ENCODE measurements around the gene ZCRB1. TPM values are rescaled to one million over a fixed set of nuclear protein-coding genes. Genes with fewer than 3 reads are reported as not detected.

The ZCRB1 gene
- total RNA-seq, 2 experiments from 2014 or later = 77.0 to 81.3 TPM

- no peak for TF ChIP-seq CTCF (IDR thresholded peaks at IDR 0.05)
- ChIA-PET POLR2A (interaction anchor here (0.6 kb wide), 1 partner anchor 262 kb away, joined by 3 read pairs; no protein-coding TSS in a partner anchor), CTCF (interaction anchor here (1.6 kb wide), 1 partner anchor 342 kb away, joined by 3 read pairs; no protein-coding TSS in a partner anchor)
- no peaks in the 10 kb centered on the region for H3K27me3 Mint-ChIP-seq
- no peaks in the 10 kb centered on the region for H3K9me3 Mint-ChIP-seq
- no peak overlapping the region for H3K4me3 Mint-ChIP-seq
- intact Hi-C loops (cut with micrococcal nuclease) = no loop called here
- H3K36me3 Mint-ChIP-seq (ENCODE audit: low read depth) = peaks cover 25% of the 10 kb centered on the region
- ATAC-seq = no peak
- no peak for DNase-seq
- peaks cover 34% of the 10 kb centered on the region for H3K4me1 Mint-ChIP-seq (ENCODE audit: low read depth)
- H3K27ac Mint-ChIP-seq = no peak overlapping the region
These were observed 39.6 kb upstream of the ZCRB1 start for GRCh38 chr12:42365486-42365885.

- H3K4me3 Mint-ChIP-seq = no peak overlapping the region
- ChIA-PET CTCF (interaction anchor here (1.6 kb wide), 1 partner anchor 341 kb away, joined by 3 read pairs; no protein-coding TSS in a partner anchor), POLR2A (no interaction called here)
- no peak for ATAC-seq
- no peaks in the 10 kb centered on the region for H3K27me3 Mint-ChIP-seq
- intact Hi-C loops (cut with micrococcal nuclease) = no loop called here
- TF ChIP-seq CTCF (IDR thresholded peaks at IDR 0.05) = no peak
- no peak for DNase-seq
- no peak overlapping the region for H3K27ac Mint-ChIP-seq
- peaks cover 39% of the 10 kb centered on the region for H3K4me1 Mint-ChIP-seq (ENCODE audit: low read depth)
- H3K9me3 Mint-ChIP-seq = peaks cover 1% of the 10 kb centered on the region
- peaks cover 29% of the 10 kb centered on the region for H3K36me3 Mint-ChIP-seq (ENCODE audit: low read depth)
These were observed 38.8 kb upstream of the ZCRB1 start for GRCh38 chr12:42364692-42365091.

GRCh38 chr12:42362647-42363260, 36.9 kb upstream of the ZCRB1 start:
- TF ChIP-seq CTCF (IDR thresholded peaks at IDR 0.05) = no peak
- intact Hi-C loops (cut with micrococcal nuclease) = no loop called here
- peaks cover 44% of the 10 kb centered on the region for H3K4me1 Mint-ChIP-seq (ENCODE audit: low read depth)

DNA sequence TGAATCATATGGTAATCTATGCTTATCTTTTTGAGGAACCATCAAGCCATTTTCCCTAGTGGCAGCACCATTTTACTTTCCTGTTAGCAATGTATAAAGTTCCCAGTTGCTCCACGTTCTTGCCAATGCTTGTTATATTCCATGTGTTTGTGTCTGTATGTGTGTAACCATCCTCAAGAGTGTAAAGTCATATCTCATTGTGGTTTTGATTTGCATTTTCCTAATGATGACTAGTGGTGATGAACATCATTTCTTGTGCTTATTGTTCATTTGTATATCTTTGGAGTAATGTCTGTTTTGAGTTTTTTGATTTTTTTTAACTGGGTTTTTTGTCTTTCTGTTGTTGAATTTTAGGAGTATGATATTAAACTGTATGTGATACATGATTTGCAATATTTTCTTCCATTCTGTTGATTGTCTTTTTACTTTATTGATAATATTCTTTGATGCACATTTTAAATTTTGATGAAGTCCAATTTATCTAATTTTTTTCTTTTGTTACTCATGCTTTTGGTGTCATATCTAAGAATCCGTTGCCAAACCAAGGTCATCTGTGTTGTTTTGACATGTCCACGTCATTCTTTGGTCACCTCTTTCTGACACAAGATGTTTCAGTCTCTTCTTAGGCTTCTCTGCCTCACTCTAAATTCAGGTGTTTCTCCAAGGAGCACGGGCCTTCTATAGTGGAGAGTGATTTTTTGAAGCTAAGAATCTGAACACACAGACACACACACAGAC, 36.2 kb upstream of the ZCRB1 start:
- Mint-ChIP-seq H3K4me3 (no peak overlapping the region), H3K36me3 (ENCODE audit: low read depth) (peaks cover 37% of the 10 kb centered on the region), H3K9me3 (peaks cover 1% of the 10 kb centered on the region), H3K27me3 (no peaks in the 10 kb centered on the region), H3K4me1 (ENCODE audit: low read depth) (peaks cover 46% of the 10 kb centered on the region), H3K27ac (peak overlapping the region; percentile 6)
- CTCF ChIA-PET = interaction anchor here (0.8 to 1.4 kb wide), 2 partner anchors 10 to 360 kb away, joined by 3 to 7 read pairs; no protein-coding TSS in a partner anchor
- DNase-seq = no peak
- intact Hi-C loops (cut with micrococcal nuclease) = no loop called here
- no peak for ATAC-seq
- POLR2A ChIA-PET = no interaction called here
- no peak for TF ChIP-seq CTCF (IDR thresholded peaks at IDR 0.05)

More at GRCh38 chr12:42362647-42363260, 36.9 kb upstream of the ZCRB1 start:
- ChIA-PET CTCF (interaction anchor here (0.8 to 1.4 kb wide), 2 partner anchors 10 to 361 kb away, joined by 3 to 7 read pairs; no protein-coding TSS in a partner anchor), POLR2A (interaction anchor here (0.7 kb wide), 1 partner anchor 137 kb away, joined by 3 read pairs; no protein-coding TSS in a partner anchor)
- Mint-ChIP-seq H3K4me3 (no peak overlapping the region), H3K27ac (no peak overlapping the region), H3K36me3 (ENCODE audit: low read depth) (peaks cover 34% of the 10 kb centered on the region), H3K9me3 (peaks cover 1% of the 10 kb centered on the region), H3K27me3 (no peaks in the 10 kb centered on the region)
- ATAC-seq (no peak), DNase-seq (no peak)

Measured in activated CD8-positive, alpha-beta T cell treated with anti-CD3 and anti-CD28 coated beads for 36 hours (primary cell).